Neural cell (in vitro differentiated cells): ENCODE results near the gene ATE1. TPM values are rescaled to one million over a fixed set of nuclear protein-coding genes. Genes with fewer than 3 reads are reported as not detected.

ENCODE experiments used
- H2AFZ ChIP-seq: fragments of 200-600, 300-800 bp; sonication (generic), shearing (Covaris generic); 2 replicates; pipeline ENCODE4 v1.6.0; 2014; ENCODE audit warnings: low read depth, mild to moderate bottlenecking, antibody characterized with exemption, low read length, moderate library complexity
- H3F3A ChIP-seq: fragments of 200-600 bp; shearing (Covaris generic); 2 replicates; pipeline ENCODE4 v1.6.1; 2016; ENCODE audit warnings: mild to moderate bottlenecking, moderate library complexity, mixed read lengths, antibody characterized with exemption, low read length; ENCODE audit not compliant: insufficient read depth, poor library complexity, severe bottlenecking
- H3K27ac ChIP-seq: fragments of 200-600, 300-800 bp; sonication (generic), shearing (Covaris generic); 2 replicates; pipeline ENCODE4 v1.5.1; 2014; ENCODE audit warnings: mild to moderate bottlenecking, low read length, moderate library complexity
- H3K27me3 ChIP-seq: fragments of 300-800, 200-600 bp; sonication (generic), shearing (Covaris generic); 2 replicates; pipeline ENCODE4 v1.6.0; 2014; ENCODE audit warnings: mild to moderate bottlenecking, low read depth, low read length, moderate library complexity; ENCODE audit not compliant: insufficient read depth
- H3K36me3 ChIP-seq: fragments of 300-800, 200-600 bp; sonication (generic), shearing (Covaris generic); 2 replicates; pipeline ENCODE4 v1.5.1; 2014; ENCODE audit warnings: mild to moderate bottlenecking, antibody characterized with exemption, low read length, moderate library complexity; ENCODE audit not compliant: insufficient read depth
- H3K4me2 ChIP-seq: fragments of 300-800, 200-600 bp; sonication (generic), shearing (Covaris generic); 2 replicates; pipeline ENCODE4 v1.6.0; 2014; ENCODE audit warnings: mild to moderate bottlenecking, low read length
- H3K4me3 ChIP-seq: fragments of 300-800, 200-600 bp; sonication (generic), shearing (Covaris generic); 2 replicates; pipeline ENCODE4 v1.5.1; 2014; ENCODE audit warnings: mild to moderate bottlenecking, low read length, moderate library complexity
- H3K79me2 ChIP-seq: fragments of 200-600 bp; shearing (Covaris generic); replicated peaks from 2 replicates; pipeline ENCODE4 v1.6.0; 2014; ENCODE audit warnings: mild to moderate bottlenecking, low read length, moderate library complexity; ENCODE audit not compliant: insufficient read depth
- H3K9ac ChIP-seq: fragments of 300-800, 200-600 bp; sonication (generic), shearing (Covaris generic); 2 replicates; pipeline ENCODE4 v1.6.1; 2016; ENCODE audit warnings: mild to moderate bottlenecking, low read length, mixed read lengths
- H3K9me2 ChIP-seq: fragments of 200-600 bp; shearing (Covaris generic); 2 replicates; pipeline ENCODE4 v1.6.1; 2016; ENCODE audit warnings: mild to moderate bottlenecking, low read length, mixed read lengths; ENCODE audit not compliant: insufficient read depth
- H3K9me3 ChIP-seq: fragments of 200-600, 300-800 bp; sonication (generic), shearing (Covaris generic); 2 replicates; pipeline ENCODE4 v1.6.1; 2016; ENCODE audit warnings: mild to moderate bottlenecking, mixed run types, low read length, moderate library complexity, mixed read lengths
- H4K20me1 ChIP-seq: fragments of 200-600 bp; shearing (Covaris generic); 2 replicates; pipeline ENCODE4 v1.6.1; 2016; ENCODE audit warnings: mild to moderate bottlenecking, mixed run types; ENCODE audit not compliant: insufficient read depth
- EP300 ChIP-seq: fragments of 450-650 bp; conservative IDR thresholded peaks from 2 replicates; pipeline ENCODE4 v1.6.1; 2014; ENCODE audit warnings: antibody characterized with exemption, mild to moderate bottlenecking, moderate library complexity; ENCODE audit not compliant: poor library complexity, severe bottlenecking
- EZH2 ChIP-seq: fragments of 200-600, 300-800 bp; shearing (Covaris generic), sonication (generic); IDR thresholded peaks from 2 replicates; pipeline ENCODE4 v1.6.1; 2014; ENCODE audit warnings: antibody characterized with exemption, low read length, borderline replicate concordance, mild to moderate bottlenecking; ENCODE audit not compliant: insufficient read depth, poor library complexity, severe bottlenecking
- MXI1 ChIP-seq: fragments of 450-650 bp; conservative IDR thresholded peaks from 2 replicates; pipeline ENCODE4 v1.6.1; 2014; ENCODE audit warnings: antibody characterized with exemption, mild to moderate bottlenecking; ENCODE audit not compliant: poor library complexity, severe bottlenecking
- POLR2AphosphoS5 ChIP-seq: IDR thresholded peaks from 2 replicates; pipeline ENCODE4 v1.6.1; 2012
- RAD21 ChIP-seq: fragments of 450-650 bp; conservative IDR thresholded peaks from 2 replicates; pipeline ENCODE4 v1.6.1; 2014; ENCODE audit warnings: antibody characterized with exemption, mild to moderate bottlenecking, moderate library complexity
- SMC3 ChIP-seq: fragments of 450-650 bp; conservative IDR thresholded peaks from 2 replicates; pipeline ENCODE4 v1.6.1; 2014; ENCODE audit warnings: antibody characterized with exemption, mild to moderate bottlenecking, moderate library complexity; ENCODE audit not compliant: poor library complexity
- TAF1 ChIP-seq: IDR thresholded peaks from 2 replicates; pipeline ENCODE4 v1.6.1; 2012; ENCODE audit warnings: low read depth
- polyA plus RNA-seq: library from polyadenylated mRNA; depleted of rRNA; stranded (reverse); fragments of >200 nt; gene quantifications from 2 replicates; pipeline ENCODE4 v1.2.3, GENCODE V29; 2014
- TF ChIP-seq, protein P1 (sequence below): fragments of 450-650 bp; IDR thresholded peaks from 2 replicates; pipeline ENCODE4 v1.5.1; 2014; ENCODE audit warnings: antibody characterized with exemption, mild to moderate bottlenecking, moderate library complexity; ENCODE audit not compliant: poor library complexity, severe bottlenecking
- TF ChIP-seq, protein P2 (sequence below): IDR thresholded peaks from 2 replicates; pipeline ENCODE4 v1.6.1; 2012; ENCODE audit warnings: borderline replicate concordance

Gene ATE1
- polyA plus RNA-seq, 1 donor from 2014 or later, result 23.7 TPM

DNA sequence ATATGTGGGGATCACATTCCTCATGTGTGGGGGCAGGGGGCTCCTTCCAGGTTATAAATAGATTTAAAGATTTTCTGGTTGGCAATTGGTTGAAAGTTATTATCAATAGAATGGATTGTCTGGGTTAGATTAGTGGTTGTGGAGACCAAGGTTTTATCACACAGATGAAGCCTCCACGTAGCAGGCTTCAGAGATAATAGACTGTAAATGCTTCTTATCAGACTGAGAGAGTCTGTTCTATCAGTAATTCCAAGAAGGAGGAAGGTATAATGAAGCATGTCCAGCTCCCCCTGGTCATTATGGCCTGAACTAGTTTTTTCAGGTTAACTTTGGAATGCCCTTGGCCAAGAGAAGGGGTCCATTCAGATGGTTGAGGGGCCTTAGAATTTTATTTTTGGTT, 211.9 kb downstream of the ATE1 start:
- H3K4me3 ChIP-seq, result no peak overlapping the region
- H3K9ac ChIP-seq, result no peak overlapping the region
- no peaks in the 10 kb centered on the region for H3K36me3 ChIP-seq
- no peak overlapping the region for H2AFZ ChIP-seq
- no peaks in the 10 kb centered on the region for H3K9me3 ChIP-seq
- H3K4me2 ChIP-seq, result no peak overlapping the region
- no peaks in the 10 kb centered on the region for H4K20me1 ChIP-seq
- H3K79me2 ChIP-seq, result no peaks in the 10 kb centered on the region
- no peak overlapping the region for H3K27ac ChIP-seq
- no peaks in the 10 kb centered on the region for H3K27me3 ChIP-seq
- H3K9me2 ChIP-seq, result no peaks in the 10 kb centered on the region
- TF ChIP-seq RAD21, result no peak
- no peak for TF ChIP-seq TAF1
- TF ChIP-seq EZH2, result no peak
- no peak for TF ChIP-seq MXI1
- no peaks in the 10 kb centered on the region for H3F3A ChIP-seq

DNA sequence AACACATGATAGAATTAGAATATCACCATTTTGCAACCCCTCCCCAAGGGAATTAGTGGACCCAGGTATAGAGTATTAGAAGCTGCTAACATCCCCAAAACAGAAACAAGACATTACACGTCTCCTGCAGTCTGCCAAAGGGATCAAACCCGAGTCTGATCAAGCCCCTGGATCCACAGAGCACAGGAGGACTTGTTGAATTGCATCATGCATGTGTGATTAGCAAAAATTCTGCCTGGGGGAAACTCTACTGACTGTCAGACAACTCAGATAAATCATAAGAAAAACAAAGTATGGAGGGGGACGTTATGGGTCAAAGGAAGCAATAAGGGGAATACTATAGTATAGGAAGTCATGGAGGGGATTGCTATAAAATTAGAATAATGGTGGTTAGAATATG, 212.8 kb downstream of the ATE1 start:
- Histone ChIP-seq H3K27me3 (no peaks in the 10 kb centered on the region), H3K9ac (no peak overlapping the region), H3K9me3 (no peaks in the 10 kb centered on the region), H2AFZ (no peak overlapping the region), H3K36me3 (no peaks in the 10 kb centered on the region), H3F3A (no peaks in the 10 kb centered on the region), H4K20me1 (no peaks in the 10 kb centered on the region), H3K27ac (no peak overlapping the region), H3K9me2 (no peaks in the 10 kb centered on the region), H3K4me3 (no peak overlapping the region), H3K79me2 (no peaks in the 10 kb centered on the region), H3K4me2 (no peak overlapping the region)
- TF ChIP-seq EP300, result no peak
- TF ChIP-seq POLR2AphosphoS5, result no peak
- no peak for TF ChIP-seq TAF1

DNA sequence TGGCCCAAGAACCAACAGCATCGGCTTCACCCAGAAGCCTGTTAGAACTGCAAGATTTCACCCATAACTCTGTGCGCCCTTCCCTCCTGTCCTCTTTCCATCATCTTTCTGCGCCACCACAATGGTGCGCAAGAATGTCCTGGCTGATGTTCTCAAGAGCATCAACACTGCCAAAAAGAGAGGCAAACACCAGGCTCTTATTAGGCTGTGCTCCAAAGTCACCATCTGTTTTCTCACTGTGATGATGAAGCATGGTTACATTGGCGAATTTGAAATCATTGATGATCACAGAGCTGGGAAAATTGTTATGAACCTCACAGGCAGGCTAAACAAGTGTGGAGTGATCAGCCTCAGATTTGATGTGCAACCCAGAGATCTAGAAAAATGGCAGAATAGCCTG, 214.3 kb downstream of the ATE1 start:
- Histone ChIP-seq H3K4me2 (no peak overlapping the region), H4K20me1 (no peaks in the 10 kb centered on the region), H3K79me2 (no peaks in the 10 kb centered on the region), H3F3A (no peaks in the 10 kb centered on the region), H3K9me3 (no peaks in the 10 kb centered on the region), H3K36me3 (no peaks in the 10 kb centered on the region), H2AFZ (no peak overlapping the region), H3K9me2 (no peaks in the 10 kb centered on the region), H3K27ac (no peak overlapping the region), H3K4me3 (no peak overlapping the region), H3K9ac (no peak overlapping the region), H3K27me3 (no peaks in the 10 kb centered on the region)
- no peak for TF ChIP-seq MXI1
- no peak for TF ChIP-seq RAD21
- TF ChIP-seq, protein P1, sequence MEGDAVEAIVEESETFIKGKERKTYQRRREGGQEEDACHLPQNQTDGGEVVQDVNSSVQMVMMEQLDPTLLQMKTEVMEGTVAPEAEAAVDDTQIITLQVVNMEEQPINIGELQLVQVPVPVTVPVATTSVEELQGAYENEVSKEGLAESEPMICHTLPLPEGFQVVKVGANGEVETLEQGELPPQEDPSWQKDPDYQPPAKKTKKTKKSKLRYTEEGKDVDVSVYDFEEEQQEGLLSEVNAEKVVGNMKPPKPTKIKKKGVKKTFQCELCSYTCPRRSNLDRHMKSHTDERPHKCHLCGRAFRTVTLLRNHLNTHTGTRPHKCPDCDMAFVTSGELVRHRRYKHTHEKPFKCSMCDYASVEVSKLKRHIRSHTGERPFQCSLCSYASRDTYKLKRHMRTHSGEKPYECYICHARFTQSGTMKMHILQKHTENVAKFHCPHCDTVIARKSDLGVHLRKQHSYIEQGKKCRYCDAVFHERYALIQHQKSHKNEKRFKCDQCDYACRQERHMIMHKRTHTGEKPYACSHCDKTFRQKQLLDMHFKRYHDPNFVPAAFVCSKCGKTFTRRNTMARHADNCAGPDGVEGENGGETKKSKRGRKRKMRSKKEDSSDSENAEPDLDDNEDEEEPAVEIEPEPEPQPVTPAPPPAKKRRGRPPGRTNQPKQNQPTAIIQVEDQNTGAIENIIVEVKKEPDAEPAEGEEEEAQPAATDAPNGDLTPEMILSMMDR, result no peak
- TF ChIP-seq, protein P2, sequence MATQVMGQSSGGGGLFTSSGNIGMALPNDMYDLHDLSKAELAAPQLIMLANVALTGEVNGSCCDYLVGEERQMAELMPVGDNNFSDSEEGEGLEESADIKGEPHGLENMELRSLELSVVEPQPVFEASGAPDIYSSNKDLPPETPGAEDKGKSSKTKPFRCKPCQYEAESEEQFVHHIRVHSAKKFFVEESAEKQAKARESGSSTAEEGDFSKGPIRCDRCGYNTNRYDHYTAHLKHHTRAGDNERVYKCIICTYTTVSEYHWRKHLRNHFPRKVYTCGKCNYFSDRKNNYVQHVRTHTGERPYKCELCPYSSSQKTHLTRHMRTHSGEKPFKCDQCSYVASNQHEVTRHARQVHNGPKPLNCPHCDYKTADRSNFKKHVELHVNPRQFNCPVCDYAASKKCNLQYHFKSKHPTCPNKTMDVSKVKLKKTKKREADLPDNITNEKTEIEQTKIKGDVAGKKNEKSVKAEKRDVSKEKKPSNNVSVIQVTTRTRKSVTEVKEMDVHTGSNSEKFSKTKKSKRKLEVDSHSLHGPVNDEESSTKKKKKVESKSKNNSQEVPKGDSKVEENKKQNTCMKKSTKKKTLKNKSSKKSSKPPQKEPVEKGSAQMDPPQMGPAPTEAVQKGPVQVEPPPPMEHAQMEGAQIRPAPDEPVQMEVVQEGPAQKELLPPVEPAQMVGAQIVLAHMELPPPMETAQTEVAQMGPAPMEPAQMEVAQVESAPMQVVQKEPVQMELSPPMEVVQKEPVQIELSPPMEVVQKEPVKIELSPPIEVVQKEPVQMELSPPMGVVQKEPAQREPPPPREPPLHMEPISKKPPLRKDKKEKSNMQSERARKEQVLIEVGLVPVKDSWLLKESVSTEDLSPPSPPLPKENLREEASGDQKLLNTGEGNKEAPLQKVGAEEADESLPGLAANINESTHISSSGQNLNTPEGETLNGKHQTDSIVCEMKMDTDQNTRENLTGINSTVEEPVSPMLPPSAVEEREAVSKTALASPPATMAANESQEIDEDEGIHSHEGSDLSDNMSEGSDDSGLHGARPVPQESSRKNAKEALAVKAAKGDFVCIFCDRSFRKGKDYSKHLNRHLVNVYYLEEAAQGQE, result no peak
- no peak for TF ChIP-seq POLR2AphosphoS5
- TF ChIP-seq EP300, result no peak
- TF ChIP-seq SMC3, result no peak
- no peak for TF ChIP-seq EZH2
- TF ChIP-seq TAF1, result no peak
